ENCODE results near the gene MMP3.
A peak's percentile ranks its signal among the peaks of the same experiment; 100 is the strongest.

The MMP3 gene

DNA sequence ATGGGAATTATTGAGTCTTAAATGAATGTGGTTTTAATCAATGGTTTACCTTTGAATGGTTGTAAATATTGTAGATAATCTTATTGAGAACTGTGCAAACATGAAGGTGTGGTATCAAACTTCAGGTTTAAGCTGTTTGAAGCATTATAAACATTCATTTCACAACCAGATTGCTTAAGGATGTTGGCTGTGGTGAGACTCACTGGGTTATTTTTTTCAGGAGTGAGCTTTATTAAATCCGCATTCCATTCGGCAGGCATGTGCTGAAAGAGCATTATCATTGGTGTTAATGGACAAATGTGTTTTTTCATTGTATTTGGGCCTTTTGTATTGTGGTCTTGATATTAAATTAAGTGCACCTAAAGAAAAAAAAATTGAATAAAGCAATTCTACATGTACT is 9.7 kb downstream of the MMP3 start:
- intact Hi-C loops (cut with DNase I) = no loop called here
- no peak for DNase-seq

DNA sequence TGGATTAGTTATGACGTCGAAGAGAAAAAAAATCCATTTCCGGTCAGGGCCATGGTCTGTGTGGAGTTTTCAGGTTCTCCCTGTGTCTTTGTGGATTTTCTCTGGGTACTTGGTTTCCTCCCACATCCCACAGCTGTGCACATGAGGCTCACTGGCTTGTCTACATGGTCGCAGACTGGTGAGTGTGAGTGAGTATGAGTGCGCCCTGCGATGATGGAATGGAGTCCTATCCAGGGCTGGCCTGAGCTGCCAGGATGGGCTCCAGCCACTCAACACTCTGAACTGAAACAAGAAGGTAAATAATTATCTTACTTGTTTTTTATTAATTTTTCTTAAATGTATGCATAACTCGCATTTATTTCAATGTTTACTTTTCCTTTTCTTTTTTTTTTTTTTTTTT is 10.8 kb downstream of the MMP3 start:
- peak in 1 of 10 donors; percentile 74 for DNase-seq
- intact Hi-C loops (cut with DNase I) = no loop called here

DNA sequence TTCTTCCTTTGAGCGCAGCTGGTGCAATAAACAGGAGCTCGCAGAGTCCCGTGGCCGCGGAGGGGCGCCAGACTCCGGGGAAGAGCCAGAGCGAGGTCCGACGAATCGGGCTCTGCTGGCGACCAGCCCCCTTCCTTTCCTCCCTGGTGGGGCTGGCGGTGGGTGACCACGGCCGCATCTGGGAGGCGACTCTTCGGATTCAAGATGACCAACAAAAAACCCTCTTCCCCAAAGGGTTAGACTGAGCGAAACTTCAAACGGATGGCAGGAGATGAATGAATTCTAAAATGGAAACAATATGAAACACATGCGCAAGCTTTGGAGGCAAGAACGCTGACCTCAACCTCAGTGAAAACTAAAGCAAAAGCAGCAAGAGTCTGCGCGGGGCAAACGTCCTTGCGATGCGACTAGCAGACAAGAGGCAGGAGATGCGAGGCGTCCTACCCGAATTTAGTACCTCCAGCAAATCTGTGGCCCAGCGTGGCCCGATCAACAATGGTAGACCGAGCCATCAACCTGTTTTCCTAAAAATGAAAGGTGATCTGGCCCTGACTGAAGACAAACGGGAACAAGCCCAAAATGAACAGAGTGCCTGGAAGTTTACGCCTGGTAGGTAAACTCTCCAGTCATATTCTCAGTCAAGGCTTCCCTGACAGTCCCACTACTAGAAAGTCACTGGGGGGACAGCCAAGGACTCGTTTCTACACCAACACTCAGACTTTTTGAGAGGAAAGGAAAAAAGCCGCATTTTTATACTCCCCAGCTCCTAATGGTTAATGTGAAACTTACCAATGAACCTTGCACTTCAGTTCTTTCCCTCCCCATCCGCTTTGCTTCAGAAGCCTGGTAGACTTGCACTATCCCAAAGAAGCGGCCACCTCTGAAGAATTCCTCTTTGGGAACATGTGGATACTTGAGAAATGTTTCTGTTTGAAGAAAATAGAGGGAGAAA is 11.6 kb downstream of the MMP3 start:
- peak in 4 of 10 donors; percentile 13 to 82 (median 46) for DNase-seq
- intact Hi-C loops (cut with DNase I) = no loop called here

DNA sequence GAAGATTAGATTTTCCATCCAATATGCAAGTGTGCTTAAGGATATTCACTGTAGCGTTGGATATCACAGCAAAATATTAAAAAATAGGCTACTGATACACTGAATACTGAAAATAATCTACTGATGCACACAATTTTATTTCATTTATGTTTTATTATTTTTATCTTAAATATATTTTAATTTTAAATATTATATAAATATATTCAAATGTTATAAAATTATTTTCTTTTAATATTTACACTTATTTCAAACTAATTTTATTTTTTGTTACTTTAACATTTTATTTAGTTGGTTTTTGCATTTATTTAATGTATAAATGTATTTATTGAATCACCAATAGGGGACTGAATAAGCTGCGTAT is 12.3 kb downstream of the MMP3 start:
- DNase-seq = no peak
- intact Hi-C loops (cut with DNase I) = no loop called here

DNA sequence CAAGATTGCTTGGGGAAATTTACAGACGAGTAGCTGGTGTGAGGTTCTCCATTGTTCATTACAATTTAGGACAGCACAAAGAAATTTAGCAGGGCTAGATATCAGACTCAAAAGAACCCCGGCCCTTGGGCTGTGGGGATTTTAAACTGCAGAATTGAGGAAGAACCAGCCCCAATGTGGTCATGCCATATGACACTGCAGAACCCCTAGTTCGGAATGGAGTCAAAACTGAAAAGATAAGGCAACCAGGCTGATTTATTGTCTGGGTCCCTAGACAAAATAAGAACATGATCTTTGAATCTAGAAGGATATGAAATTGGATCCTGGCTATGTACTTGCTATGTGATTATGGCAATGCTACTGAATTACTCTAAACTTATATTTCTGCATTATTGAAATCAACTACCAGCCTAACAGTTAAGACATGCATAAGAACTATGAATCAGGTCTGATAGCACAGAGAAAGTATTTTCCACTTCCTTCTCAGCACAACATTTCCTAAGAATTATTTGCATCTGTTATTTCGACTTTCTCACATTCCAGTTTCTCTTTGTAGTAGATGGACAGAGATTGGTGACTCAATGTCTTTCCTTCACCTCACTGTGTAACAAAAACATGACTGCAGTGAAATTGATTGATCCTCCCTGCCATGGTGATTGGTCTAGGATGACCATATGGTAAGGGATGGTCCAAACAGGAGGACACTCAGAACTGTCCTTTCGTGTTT is 13.2 kb downstream of the MMP3 start:
- DNase-seq = no peak
- intact Hi-C loops (cut with DNase I) = no loop called here

DNA sequence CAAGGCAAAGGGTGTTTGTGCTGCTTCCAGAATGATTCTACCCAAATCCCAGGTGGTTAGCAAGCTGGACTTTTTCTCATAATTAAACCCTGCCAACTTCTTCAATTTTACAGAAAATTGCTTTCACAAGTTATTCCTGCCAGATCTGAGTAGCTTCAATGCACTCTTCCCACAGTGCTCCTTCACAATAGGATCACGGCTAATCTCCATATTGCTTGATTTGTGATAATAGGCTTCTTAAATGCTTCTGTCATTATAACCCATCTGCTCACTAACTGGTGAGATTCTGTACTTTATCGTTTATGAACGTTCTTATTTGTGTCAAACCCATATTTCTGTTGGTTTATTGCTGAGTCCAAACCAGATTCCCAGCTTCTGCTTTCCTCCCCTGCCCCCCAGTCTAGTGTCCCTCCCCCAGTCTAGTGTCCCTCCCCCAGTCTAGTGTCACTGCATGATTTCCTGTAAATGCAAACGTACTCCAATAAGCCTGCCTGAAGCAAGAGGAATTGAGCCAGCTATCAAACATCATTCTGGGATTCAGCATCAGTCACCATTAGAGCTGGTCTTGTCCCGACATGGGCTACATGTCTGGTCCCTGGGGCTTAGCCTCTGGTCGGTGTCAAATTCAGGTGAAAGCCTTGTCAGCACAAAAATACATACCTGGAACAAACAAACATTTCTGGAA is 14.0 kb downstream of the MMP3 start:
- DNase-seq = no peak
- intact Hi-C loops (cut with DNase I) = no loop called here

DNA sequence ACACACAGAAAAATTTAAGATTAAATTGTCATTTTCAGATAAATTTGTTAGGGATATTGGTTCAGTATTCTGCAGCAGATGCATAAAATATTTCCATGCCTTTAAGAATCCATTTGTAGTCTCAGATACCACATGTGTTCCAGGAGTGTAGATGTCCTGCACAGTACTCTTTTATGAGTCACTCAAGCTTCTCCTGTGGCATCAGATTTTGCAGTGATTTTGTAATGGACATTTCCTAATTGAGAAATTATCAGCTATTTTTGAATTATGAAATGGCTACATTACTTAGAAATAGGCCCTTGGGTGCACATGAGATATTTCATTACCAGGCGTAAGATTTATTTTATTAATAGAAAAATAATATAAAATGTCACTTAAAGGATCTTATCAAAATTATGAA is 18.9 kb downstream of the MMP3 start:
- intact Hi-C loops (cut with DNase I) = no loop called here
- no peak for DNase-seq

DNA sequence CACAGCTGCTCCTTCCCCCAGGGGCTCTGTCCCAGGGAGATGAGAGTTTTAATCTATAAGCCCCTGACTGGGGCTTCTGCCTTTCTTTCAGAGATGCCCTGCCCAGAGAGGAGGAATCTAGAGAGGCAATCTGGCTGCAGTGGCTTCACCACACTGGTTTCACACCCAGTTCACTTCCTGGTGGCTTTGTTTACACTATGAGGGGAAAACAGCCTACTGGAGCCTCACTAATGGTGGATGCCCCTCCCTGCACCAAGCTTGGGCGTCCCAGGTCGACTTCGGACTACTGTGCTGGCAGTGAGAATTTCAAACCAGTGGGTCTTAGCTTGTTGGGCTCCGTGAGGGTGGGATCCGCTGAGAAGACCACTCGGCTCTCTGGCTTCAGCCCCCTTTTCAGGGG is 23.9 kb downstream of the MMP3 start:
- intact Hi-C loops (cut with DNase I) = no loop called here

DNA sequence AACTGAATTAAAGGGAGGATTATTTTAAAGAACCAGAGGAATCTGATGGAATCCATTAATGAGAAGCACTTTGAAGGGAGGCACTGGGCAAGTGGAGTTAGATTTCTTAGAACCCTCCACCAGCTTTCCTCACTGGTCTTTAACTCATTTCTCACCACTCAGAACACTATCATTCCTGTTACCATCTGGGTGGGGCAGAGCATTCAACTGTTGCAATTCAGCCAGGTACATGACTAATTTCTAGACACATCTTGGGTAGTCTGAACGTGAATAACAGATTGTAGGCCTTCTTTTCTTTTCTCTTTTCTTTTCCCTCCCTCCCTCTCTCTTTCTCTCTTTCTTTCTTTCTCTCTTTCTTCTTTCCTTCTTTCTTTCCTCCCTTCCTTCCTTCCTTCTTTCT is 29.9 kb downstream of the MMP3 start:
- intact Hi-C loops (cut with DNase I) = loop anchor here (5.0 kb wide), 1 partner anchor 129 kb away; no protein-coding TSS in a partner anchor
- DNase-seq = no peak

More for the DNA sequence above, 23.9 kb downstream of the MMP3 start:
- no peak for DNase-seq

DNA sequence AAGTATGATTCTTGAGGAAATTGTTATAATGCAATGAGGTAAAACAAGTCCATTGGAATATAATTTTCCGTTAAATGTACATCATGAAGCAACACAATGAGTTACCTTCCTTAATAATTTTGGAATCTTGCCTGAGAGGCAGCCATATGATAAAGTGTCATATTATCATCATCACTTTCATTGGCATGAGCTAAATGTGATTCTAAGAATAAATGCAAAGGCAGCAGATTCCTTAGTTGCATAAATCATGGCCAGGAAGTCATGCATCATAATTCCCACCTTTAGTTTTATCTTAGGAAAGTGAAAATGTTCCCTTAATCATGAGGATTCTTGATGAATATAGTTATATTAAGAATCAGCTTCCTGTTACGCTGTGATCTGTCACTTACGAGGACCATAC is 31.2 kb downstream of the MMP3 start:
- no peak for DNase-seq
- intact Hi-C loops (cut with DNase I) = loop anchor here (5.0 kb wide), 1 partner anchor 130 kb away; no protein-coding TSS in a partner anchor

DNA sequence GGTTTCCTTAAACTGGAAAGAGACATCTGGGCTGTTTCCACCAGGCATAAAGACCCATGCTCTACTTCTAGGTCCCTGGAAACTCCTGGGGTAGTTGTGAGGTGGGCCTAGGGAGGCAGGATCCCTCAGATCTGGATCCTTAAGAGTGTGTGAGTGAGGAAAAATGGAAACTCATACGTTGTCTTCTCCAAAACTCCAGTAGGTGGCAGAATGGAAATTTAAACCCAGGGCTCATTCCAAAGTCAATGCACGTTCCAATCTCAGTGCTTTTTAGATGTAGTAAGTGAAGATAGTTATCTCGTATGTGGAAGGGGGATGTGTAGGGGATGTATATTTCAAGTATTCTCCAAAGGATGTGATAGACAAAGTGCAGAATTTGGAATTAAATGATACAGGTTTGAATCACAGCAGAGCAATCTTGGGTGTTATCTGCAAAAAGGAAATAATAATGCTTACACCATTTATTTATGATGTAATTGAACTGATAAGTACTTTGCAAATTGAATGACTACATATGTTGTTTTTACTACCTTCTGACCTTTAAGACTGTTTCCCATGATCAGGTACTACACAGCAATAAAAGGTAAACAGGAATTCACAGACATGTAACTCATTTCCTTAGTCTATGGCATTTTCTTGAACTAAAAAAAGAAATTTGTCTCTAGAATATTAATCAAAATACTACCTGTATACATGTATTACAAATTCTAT is 32.3 kb downstream of the MMP3 start:
- intact Hi-C loops (cut with DNase I) = loop anchor here (5.0 kb wide), 1 partner anchor 131 kb away; no protein-coding TSS in a partner anchor

DNA sequence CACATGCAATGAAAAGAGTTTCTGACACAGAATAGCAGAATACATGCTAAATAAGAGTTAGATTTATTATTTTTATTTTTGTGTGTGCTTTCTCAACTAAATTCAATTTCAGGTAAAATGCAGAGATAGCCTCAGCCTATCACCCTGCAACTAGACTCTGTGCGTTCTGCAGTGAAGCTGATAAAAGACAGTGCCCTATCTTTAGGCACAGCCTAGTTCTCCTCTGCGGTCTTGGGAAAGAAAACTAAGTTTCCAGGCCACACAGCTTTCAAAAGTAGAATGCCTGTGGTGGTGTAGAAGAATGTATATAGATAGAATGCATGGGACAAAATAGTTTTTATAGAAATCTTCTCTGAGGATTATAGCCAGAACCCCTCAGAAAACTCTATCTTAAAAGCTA is 33.4 kb downstream of the MMP3 start:
- intact Hi-C loops (cut with DNase I) = loop anchor here (5.0 kb wide), 1 partner anchor 132 kb away; no protein-coding TSS in a partner anchor
- DNase-seq = no peak

More for the DNA sequence above, 32.3 kb downstream of the MMP3 start:
- DNase-seq = no peak

DNA sequence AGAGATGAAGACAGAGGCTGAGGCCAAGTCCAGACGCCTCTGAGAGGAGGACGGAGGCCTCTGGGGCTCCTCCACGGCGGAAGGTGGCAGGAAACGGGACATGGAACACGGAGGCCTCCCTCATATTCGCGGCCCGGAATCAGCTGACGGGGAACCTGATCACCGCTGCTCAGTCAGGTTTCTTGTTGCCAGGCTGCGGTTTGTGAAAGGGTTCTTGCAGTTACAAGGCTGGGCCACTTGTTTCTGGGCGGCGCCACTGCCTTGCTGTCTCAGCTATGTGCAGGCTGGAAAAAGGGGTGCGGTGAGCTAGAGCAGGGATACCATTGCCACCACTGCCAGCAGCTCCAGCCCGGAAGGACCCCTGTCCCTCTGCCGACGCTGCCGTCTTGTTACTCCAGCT is 35.5 kb downstream of the MMP3 start:
- intact Hi-C loops (cut with DNase I) = no loop called here
- DNase-seq = peak in 1 of 10 donors; percentile 65

DNA sequence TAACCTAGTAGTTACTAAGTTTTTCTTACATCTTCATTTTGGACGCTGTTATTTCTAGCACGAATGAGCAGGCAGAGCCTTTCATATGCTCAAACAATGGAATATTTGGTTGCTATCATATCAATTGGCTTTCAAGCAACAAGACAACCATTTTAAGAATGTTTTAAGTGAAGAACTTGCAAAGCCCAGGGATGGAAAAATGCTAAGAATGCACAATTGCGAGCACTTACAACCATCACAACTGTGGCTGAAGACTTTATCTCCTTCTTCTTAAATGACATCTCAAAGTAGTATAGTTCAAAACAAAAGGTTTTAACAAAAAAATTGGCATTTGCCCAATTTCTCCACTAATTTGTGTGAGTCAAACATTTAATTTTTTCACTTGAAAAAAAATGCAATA is 37.1 kb downstream of the MMP3 start:
- intact Hi-C loops (cut with DNase I) = no loop called here
- DNase-seq = no peak

DNA sequence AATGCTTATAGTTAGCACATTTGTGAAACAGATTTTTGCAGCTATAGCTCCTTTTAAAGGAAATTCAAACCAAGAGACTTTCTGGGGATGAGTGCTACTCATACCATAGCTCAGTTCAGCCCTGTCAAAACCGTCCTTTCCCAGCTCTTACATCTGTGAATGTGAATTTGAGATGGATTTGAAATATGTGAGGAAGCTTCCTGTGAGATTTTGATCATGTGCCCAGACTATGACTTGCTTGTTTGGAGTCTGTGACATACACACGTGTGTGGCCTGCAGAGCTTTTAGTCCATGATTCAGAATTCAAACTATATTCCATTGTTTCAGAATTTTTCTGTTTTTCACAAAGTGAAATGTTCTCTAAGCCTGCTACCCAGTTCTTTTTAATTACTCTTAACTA is 41.1 kb downstream of the MMP3 start:
- intact Hi-C loops (cut with DNase I) = no loop called here
- DNase-seq = no peak

DNA sequence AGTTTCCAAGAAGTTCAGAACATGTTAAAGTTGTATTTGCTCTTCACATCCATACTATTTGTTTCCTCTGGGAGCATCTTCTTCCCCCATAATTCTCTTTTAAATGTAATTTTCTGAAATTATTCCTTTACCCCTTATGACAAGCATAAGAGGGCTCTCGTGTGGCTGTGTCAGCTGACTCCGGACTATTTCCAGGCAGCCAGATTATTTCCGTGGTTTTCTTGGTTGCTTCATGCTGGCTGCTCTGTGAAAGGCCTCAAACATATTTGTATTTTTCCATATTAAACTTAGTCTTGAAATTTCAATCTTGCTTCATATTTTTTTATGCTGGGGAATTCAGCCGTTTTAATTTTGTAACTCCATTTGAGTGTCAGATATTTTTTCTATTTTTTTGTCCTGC is 42.6 kb downstream of the MMP3 start:
- DNase-seq = no peak
- intact Hi-C loops (cut with DNase I) = no loop called here

DNA sequence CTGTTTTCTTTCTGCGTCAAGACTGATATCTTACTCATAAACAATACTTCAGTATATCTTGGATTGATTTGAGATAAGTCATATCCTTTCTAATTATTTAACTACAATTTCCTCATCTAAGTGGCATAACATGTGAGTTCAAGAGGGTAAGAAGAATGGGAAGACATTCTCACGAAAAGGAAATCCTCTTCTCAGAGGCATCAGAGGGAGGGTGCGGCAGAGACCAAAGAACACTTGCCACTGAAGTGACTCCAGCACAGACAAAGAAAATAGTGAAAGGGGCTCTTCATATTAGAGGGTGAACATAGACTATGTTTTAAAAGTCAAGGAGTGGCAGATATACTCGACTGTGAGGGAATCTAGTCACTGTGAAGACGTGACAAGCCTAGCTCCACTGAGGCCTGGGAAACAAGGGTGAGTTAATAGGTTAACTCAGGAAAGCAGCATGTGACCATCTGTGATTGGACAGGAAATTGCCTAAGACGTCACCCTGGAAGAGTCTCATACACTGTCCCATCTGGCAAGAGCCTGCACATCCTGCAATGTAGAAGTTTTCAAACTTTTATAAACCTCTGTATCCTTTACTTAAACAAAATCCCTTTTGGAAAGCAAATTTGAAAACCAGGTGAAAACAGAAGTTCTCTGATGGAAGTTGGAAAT is 43.6 kb downstream of the MMP3 start:
- intact Hi-C loops (cut with DNase I) = no loop called here

DNA sequence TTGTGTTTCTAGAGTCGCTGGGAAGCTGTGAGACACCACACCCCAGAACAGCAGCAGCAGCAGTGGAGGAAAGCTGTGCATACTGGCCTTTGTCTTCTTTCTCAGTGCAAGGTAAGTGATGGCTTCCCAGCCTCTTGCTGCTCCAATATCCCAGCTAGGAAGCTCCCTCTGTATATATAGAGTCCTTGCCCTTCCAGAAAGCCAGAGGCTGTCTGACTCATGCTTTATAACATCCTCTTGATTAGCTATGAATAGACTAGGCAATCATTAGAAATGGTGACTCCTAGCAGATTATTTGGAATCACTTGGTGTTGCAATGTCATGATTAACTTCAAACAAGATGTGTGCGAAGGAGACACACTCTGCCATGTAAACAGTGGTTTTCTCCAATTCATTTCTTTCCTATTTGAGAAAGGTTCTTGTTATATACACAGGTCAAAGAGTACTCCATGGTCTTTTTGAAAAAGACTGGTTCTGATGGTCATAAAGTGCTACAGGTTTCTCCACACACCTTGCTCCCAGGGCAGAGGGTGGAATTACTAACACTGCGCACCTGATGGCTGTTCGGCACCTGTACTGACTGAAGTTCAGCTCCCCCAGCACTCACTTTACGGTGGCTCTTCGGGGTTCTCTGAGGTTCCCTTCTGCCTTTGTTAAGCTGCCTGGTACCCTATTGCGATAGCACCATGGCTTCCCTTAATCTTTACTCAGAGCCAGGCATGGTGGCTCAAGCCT is 45.2 kb downstream of the MMP3 start, which contains the start of gene MMP1:
Gene MMP1, minus strand, starts transcription at position 149 of the 735 bp plus-strand sequence. Its CDS starts 68 bp downstream, at position 81.
- no peak for DNase-seq
- intact Hi-C loops (cut with DNase I) = no loop called here

More for the DNA sequence above, 43.6 kb downstream of the MMP3 start:
- no peak for DNase-seq

DNA sequence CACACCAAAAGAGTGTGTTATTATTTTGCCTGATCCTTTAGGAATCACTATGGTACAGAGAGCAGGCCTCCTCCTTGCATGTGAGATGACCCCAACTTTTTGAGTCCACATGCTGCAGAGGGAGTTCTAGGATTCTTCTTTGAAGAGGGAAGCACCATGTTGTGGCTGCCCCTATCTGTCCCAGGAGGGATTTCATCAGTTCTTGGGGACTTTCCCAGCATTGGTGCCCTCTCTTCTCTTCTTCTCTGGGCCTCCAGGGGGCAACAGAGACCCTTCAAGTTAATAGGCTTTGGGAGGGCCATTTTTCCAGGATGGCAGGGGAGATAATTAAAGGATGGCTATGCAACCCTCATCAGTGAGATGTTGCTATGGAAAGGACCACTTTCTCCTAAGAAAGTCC is 49.0 kb downstream of the MMP3 start:
- intact Hi-C loops (cut with DNase I) = no loop called here
- no peak for DNase-seq

Measured in posterior cingulate gyrus (tissue), 11 donors.